ENCODE data around the gene RNF141. TPM values are rescaled to one million over a fixed set of nuclear protein-coding genes. Genes with fewer than 3 reads are reported as not detected.

The RNF141 gene
- polyA plus RNA-seq, 1 of the 3 experiments (the other 2 are of a cell fraction): 6.9 TPM

DNA sequence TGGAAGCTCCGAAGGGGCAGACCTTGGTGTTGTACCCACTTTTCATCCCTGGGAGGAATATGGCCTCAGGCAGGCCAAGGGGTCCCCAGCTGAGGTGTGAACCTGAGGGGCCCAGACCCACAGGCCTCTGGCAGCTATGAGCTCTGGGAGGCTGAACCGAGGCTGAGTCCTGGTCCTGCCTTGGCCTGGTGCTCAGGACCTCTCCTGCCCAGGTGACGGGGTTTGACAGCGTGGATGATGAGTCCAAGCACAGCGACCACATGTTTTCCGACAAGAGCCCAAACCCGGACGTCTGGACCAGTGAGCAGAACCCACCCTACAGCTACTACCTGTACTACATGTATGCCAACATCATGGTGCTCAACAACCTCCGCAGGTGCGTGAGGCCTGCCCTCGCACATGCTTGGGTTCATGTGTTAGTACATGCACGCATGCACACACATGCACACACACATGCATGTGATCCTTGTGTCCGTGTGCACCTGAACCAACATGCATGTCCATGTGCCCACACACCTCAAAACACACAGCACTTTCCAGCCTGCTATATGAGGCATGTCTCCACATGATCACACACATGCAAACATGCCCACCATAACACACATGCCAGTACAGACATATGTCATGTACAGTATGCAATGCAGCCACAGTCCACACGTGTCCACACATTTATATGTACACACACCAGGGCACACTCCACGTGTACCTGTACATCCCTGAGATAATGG, 40.9 kb downstream of the RNF141 start:
- Histone ChIP-seq H4K20me1 (ENCODE audit: insufficient read depth) (no peaks in the 10 kb centered on the region), H3K36me3 (replicated peaks in 1 of 2; ENCODE audit: control insufficient read depth in 1 of 2, insufficient read depth in 2 of 2, low read length in 1 of 2) (no peaks in the 10 kb centered on the region), H3K4me2 (no peak overlapping the region), H3K9me3 (no peaks in the 10 kb centered on the region), H3F3A (replicated peaks; ENCODE audit: insufficient read depth) (no peaks in the 10 kb centered on the region), H3K9me2 (no peaks in the 10 kb centered on the region), H3K4me1 (ENCODE audit: control insufficient read depth in 1 of 2, insufficient read depth in 2 of 2, low read depth in 1 of 2, low read length in 1 of 2) (no peaks in the 10 kb centered on the region), H3K4me3 (ENCODE audit: low read depth in 2 of 2, low read length in 1 of 2) (no peak overlapping the region), H3K9ac (no peak overlapping the region), H3K79me2 (ENCODE audit: insufficient read depth) (no peaks in the 10 kb centered on the region), H2AFZ (ENCODE audit: low read depth) (no peak overlapping the region), H3K27ac (ENCODE audit: low read depth in 2 of 2, low read length in 1 of 2) (no peak overlapping the region), H3K27me3 (ENCODE audit: insufficient read depth) (no peaks in the 10 kb centered on the region)
- CTCF ChIA-PET: no interaction called here
- no peak for TF ChIP-seq NFIC (IDR thresholded peaks at IDR 0.05; ENCODE audit: borderline replicate concordance)
- TF ChIP-seq SIN3A (IDR thresholded peaks at IDR 0.05; ENCODE audit: borderline replicate concordance, low read depth, low read length): no peak
- TF ChIP-seq ZBTB33 (IDR thresholded peaks at IDR 0.05; ENCODE audit: borderline replicate concordance, low read depth): no peak
- TF ChIP-seq TCF12 (IDR thresholded peaks at IDR 0.05): no peak
- no peak for TF ChIP-seq JUND (IDR thresholded peaks at IDR 0.05)
- no peak for TF ChIP-seq CHD2 (IDR thresholded peaks at IDR 0.05; ENCODE audit: low read length, partially characterized antibody)
- TF ChIP-seq GABPA (IDR thresholded peaks at IDR 0.05; ENCODE audit: low read depth): no peak
- no peak for TF ChIP-seq RFX5 (IDR thresholded peaks at IDR 0.05; ENCODE audit: low read length)
- DNase-seq: no peak
- POLR2A ChIA-PET: no interaction called here
- WGBS (ENCODE audit: low lambda C conversion rate): 88% methylated on average over 15 of the region's 15 CpGs

- POLR2A ChIA-PET: no interaction called here
- whole genome bisulfite sequencing (ENCODE audit: low lambda C conversion rate): 98% methylated on average over 5 of the region's 5 CpGs
- H3K4me1 ChIP-seq (ENCODE audit: control insufficient read depth in 1 of 2, insufficient read depth in 2 of 2, low read depth in 1 of 2, low read length in 1 of 2): no peaks in the 10 kb centered on the region
Measured at GRCh38 chr11:10499452-10499851, 41.5 kb downstream of the RNF141 start.

More at GRCh38 chr11:10499452-10499851, 41.5 kb downstream of the RNF141 start:
- no peaks in the 10 kb centered on the region for H3K79me2 ChIP-seq (ENCODE audit: insufficient read depth)
- no peaks in the 10 kb centered on the region for H3F3A ChIP-seq (replicated peaks; ENCODE audit: insufficient read depth)
- no peaks in the 10 kb centered on the region for H4K20me1 ChIP-seq (ENCODE audit: insufficient read depth)
- no peaks in the 10 kb centered on the region for H3K27me3 ChIP-seq (ENCODE audit: insufficient read depth)
- TF ChIP-seq, protein P1, sequence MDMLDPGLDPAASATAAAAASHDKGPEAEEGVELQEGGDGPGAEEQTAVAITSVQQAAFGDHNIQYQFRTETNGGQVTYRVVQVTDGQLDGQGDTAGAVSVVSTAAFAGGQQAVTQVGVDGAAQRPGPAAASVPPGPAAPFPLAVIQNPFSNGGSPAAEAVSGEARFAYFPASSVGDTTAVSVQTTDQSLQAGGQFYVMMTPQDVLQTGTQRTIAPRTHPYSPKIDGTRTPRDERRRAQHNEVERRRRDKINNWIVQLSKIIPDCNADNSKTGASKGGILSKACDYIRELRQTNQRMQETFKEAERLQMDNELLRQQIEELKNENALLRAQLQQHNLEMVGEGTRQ (IDR thresholded peaks at IDR 0.05; ENCODE audit: borderline replicate concordance, low read depth, low read length): no peak
- TF ChIP-seq CHD2 (IDR thresholded peaks at IDR 0.05; ENCODE audit: low read length, partially characterized antibody) (no peak), RXRA (IDR thresholded peaks at IDR 0.05; ENCODE audit: borderline replicate concordance, low read depth) (no peak), GATA2 (CRISPR knock-in tag; IDR thresholded peaks at IDR 0.05) (no peak), RCOR1 (IDR thresholded peaks at IDR 0.05; ENCODE audit: low read length) (no peak), ZBTB33 (IDR thresholded peaks at IDR 0.05; ENCODE audit: borderline replicate concordance, low read depth) (no peak), FOSL2 (IDR thresholded peaks at IDR 0.05; ENCODE audit: borderline replicate concordance, low read depth) (no peak), MEF2A (IDR thresholded peaks at IDR 0.05; ENCODE audit: borderline replicate concordance, low read depth) (no peak), SMC3 (IDR thresholded peaks at IDR 0.05; ENCODE audit: low read depth, low read length) (no peak), MXI1 (IDR thresholded peaks at IDR 0.05; ENCODE audit: low read depth, low read length) (no peak), TCF12 (IDR thresholded peaks at IDR 0.05) (no peak), PBX3 (IDR thresholded peaks at IDR 0.05) (no peak), RAD21 (IDR thresholded peaks at IDR 0.05; ENCODE audit: low read length) (no peak), NRF1 (IDR thresholded peaks at IDR 0.05; ENCODE audit: low read depth, low read length) (no peak), JUND (IDR thresholded peaks at IDR 0.05) (no peak)
- TF ChIP-seq, protein P2, sequence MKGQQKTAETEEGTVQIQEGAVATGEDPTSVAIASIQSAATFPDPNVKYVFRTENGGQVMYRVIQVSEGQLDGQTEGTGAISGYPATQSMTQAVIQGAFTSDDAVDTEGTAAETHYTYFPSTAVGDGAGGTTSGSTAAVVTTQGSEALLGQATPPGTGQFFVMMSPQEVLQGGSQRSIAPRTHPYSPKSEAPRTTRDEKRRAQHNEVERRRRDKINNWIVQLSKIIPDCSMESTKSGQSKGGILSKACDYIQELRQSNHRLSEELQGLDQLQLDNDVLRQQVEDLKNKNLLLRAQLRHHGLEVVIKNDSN (IDR thresholded peaks at IDR 0.05; ENCODE audit: borderline replicate concordance, low read depth): no peak
- CTCF ChIA-PET: no interaction called here
- no peak overlapping the region for H3K27ac ChIP-seq (ENCODE audit: low read depth in 2 of 2, low read length in 1 of 2)
- no peak overlapping the region for H3K9ac ChIP-seq
- no peaks in the 10 kb centered on the region for H3K36me3 ChIP-seq (replicated peaks in 1 of 2; ENCODE audit: control insufficient read depth in 1 of 2, insufficient read depth in 2 of 2, low read length in 1 of 2)
- H3K4me2 ChIP-seq: no peak overlapping the region
- DNase-seq: no peak
- no peaks in the 10 kb centered on the region for H3K9me2 ChIP-seq
- no peak overlapping the region for H3K4me3 ChIP-seq (ENCODE audit: low read depth in 2 of 2, low read length in 1 of 2)
- H2AFZ ChIP-seq (ENCODE audit: low read depth): no peak overlapping the region
- H3K9me3 ChIP-seq: no peaks in the 10 kb centered on the region

Measured in SK-N-SH (cell line).